WTC11 (cell line): ENCODE results near the gene PET100. TPM values are rescaled to one million over a fixed set of nuclear protein-coding genes. Genes with fewer than 3 reads are reported as not detected.

Experiments
- ATF1 ChIP-seq: sonication (generic); formaldehyde crosslinking; IDR thresholded peaks from 2 replicates; pipeline ENCODE4 v1.8.1; 2023; ENCODE audit warnings: mild to moderate bottlenecking, moderate library complexity, missing genetic modification reagents
- FOXP1 ChIP-seq: sonication (generic); formaldehyde crosslinking; IDR thresholded peaks from 2 replicates; pipeline ENCODE4 v1.8.0; 2022; ENCODE audit warnings: missing genetic modification reagents, mild to moderate bottlenecking, moderate library complexity, borderline replicate concordance
- total RNA-seq: library from RNA; stranded (reverse); gene quantifications from 3 replicates; pipeline ENCODE4 v1.2.3, GENCODE V29; 2021
- TF ChIP-seq, protein P1 (sequence below): sonication (generic); formaldehyde crosslinking; IDR thresholded peaks from 2 replicates; pipeline ENCODE4 v1.8.1; 2022; ENCODE audit warnings: missing genetic modification reagents, borderline replicate concordance
- TF ChIP-seq, protein P2 (sequence below): sonication (generic); formaldehyde crosslinking; IDR thresholded peaks from 2 replicates; pipeline ENCODE4 v1.8.1; 2022; ENCODE audit warnings: low read depth, missing genetic modification reagents, borderline replicate concordance
- TF ChIP-seq, protein P3 (sequence below): sonication (generic); formaldehyde crosslinking; IDR thresholded peaks from 2 replicates; pipeline ENCODE4 v1.8.1; 2023; ENCODE audit warnings: mild to moderate bottlenecking, missing genetic modification reagents, borderline replicate concordance
- TF ChIP-seq, protein P4 (sequence below): sonication (generic); formaldehyde crosslinking; IDR thresholded peaks from 2 replicates; pipeline ENCODE4 v1.8.0; 2023; ENCODE audit warnings: missing genetic modification reagents, mild to moderate bottlenecking, borderline replicate concordance
- TF ChIP-seq, protein P5 (sequence below): fragments of 250-450 bp; sonication (Bioruptor Pico); IDR thresholded peaks from 2 replicates; pipeline ENCODE4 v1.9.0; 2021; ENCODE audit warnings: mild to moderate bottlenecking, borderline replicate concordance
- TF ChIP-seq, protein P6 (sequence below): fragments of 200-600 bp; IDR thresholded peaks from 2 replicates; pipeline ENCODE4 v1.8.0; 2022; ENCODE audit warnings: antibody characterized with exemption

The PET100 gene
- total RNA-seq, 1 experiment from 2014 or later = 111 TPM

DNA sequence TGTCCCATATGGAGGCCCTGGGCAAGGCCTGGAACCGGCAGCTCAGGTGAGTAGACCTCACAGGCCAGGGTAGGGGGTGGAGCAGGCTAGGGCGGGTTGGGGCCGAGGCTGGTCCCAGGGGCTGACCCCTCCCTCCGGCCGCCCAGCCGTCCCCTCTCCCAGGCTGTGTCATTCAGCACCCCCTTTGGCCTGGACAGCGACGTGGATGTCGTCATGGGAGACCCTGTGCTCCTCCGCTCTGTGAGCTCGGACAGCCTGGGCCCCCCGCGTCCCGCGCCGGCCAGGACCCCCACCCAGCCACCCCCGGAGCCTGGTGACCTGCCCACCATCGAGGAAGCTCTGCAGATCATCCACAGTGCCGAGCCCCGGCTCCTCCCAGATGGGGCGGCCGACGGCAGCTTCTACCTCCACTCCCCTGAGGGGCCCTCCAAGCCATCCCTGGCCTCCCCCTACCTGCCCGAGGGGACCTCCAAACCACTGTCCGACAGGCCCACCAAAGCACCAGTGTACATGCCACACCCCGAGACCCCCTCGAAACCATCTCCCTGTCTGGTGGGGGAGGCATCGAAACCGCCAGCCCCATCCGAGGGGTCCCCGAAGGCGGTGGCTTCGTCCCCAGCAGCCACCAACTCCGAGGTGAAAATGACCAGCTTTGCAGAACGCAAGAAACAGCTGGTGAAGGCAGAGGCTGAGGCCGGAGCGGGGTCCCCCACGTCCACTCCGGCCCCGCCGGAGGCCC is 17.9 kb upstream of the PET100 start (continued):
- TF ChIP-seq, protein P1, sequence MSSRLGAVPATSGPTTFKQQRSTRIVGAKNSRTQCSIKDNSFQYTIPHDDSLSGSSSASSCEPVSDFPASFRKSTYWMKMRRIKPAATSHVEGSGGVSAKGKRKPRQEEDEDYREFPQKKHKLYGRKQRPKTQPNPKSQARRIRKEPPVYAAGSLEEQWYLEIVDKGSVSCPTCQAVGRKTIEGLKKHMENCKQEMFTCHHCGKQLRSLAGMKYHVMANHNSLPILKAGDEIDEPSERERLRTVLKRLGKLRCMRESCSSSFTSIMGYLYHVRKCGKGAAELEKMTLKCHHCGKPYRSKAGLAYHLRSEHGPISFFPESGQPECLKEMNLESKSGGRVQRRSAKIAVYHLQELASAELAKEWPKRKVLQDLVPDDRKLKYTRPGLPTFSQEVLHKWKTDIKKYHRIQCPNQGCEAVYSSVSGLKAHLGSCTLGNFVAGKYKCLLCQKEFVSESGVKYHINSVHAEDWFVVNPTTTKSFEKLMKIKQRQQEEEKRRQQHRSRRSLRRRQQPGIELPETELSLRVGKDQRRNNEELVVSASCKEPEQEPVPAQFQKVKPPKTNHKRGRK (CRISPR knock-in tag) = no peak
- TF ChIP-seq FOXP1 (CRISPR knock-in tag) = no peak
- TF ChIP-seq ATF1 (CRISPR knock-in tag) = no peak
- TF ChIP-seq, protein P2, sequence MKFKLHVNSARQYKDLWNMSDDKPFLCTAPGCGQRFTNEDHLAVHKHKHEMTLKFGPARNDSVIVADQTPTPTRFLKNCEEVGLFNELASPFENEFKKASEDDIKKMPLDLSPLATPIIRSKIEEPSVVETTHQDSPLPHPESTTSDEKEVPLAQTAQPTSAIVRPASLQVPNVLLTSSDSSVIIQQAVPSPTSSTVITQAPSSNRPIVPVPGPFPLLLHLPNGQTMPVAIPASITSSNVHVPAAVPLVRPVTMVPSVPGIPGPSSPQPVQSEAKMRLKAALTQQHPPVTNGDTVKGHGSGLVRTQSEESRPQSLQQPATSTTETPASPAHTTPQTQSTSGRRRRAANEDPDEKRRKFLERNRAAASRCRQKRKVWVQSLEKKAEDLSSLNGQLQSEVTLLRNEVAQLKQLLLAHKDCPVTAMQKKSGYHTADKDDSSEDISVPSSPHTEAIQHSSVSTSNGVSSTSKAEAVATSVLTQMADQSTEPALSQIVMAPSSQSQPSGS (CRISPR knock-in tag) = no peak
- TF ChIP-seq, protein P3, sequence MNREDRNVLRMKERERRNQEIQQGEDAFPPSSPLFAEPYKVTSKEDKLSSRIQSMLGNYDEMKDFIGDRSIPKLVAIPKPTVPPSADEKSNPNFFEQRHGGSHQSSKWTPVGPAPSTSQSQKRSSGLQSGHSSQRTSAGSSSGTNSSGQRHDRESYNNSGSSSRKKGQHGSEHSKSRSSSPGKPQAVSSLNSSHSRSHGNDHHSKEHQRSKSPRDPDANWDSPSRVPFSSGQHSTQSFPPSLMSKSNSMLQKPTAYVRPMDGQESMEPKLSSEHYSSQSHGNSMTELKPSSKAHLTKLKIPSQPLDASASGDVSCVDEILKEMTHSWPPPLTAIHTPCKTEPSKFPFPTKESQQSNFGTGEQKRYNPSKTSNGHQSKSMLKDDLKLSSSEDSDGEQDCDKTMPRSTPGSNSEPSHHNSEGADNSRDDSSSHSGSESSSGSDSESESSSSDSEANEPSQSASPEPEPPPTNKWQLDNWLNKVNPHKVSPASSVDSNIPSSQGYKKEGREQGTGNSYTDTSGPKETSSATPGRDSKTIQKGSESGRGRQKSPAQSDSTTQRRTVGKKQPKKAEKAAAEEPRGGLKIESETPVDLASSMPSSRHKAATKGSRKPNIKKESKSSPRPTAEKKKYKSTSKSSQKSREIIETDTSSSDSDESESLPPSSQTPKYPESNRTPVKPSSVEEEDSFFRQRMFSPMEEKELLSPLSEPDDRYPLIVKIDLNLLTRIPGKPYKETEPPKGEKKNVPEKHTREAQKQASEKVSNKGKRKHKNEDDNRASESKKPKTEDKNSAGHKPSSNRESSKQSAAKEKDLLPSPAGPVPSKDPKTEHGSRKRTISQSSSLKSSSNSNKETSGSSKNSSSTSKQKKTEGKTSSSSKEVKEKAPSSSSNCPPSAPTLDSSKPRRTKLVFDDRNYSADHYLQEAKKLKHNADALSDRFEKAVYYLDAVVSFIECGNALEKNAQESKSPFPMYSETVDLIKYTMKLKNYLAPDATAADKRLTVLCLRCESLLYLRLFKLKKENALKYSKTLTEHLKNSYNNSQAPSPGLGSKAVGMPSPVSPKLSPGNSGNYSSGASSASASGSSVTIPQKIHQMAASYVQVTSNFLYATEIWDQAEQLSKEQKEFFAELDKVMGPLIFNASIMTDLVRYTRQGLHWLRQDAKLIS (CRISPR knock-in tag) = no peak
- TF ChIP-seq, protein P4, sequence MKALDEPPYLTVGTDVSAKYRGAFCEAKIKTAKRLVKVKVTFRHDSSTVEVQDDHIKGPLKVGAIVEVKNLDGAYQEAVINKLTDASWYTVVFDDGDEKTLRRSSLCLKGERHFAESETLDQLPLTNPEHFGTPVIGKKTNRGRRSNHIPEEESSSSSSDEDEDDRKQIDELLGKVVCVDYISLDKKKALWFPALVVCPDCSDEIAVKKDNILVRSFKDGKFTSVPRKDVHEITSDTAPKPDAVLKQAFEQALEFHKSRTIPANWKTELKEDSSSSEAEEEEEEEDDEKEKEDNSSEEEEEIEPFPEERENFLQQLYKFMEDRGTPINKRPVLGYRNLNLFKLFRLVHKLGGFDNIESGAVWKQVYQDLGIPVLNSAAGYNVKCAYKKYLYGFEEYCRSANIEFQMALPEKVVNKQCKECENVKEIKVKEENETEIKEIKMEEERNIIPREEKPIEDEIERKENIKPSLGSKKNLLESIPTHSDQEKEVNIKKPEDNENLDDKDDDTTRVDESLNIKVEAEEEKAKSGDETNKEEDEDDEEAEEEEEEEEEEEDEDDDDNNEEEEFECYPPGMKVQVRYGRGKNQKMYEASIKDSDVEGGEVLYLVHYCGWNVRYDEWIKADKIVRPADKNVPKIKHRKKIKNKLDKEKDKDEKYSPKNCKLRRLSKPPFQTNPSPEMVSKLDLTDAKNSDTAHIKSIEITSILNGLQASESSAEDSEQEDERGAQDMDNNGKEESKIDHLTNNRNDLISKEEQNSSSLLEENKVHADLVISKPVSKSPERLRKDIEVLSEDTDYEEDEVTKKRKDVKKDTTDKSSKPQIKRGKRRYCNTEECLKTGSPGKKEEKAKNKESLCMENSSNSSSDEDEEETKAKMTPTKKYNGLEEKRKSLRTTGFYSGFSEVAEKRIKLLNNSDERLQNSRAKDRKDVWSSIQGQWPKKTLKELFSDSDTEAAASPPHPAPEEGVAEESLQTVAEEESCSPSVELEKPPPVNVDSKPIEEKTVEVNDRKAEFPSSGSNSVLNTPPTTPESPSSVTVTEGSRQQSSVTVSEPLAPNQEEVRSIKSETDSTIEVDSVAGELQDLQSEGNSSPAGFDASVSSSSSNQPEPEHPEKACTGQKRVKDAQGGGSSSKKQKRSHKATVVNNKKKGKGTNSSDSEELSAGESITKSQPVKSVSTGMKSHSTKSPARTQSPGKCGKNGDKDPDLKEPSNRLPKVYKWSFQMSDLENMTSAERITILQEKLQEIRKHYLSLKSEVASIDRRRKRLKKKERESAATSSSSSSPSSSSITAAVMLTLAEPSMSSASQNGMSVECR = no peak
- TF ChIP-seq, protein P5, sequence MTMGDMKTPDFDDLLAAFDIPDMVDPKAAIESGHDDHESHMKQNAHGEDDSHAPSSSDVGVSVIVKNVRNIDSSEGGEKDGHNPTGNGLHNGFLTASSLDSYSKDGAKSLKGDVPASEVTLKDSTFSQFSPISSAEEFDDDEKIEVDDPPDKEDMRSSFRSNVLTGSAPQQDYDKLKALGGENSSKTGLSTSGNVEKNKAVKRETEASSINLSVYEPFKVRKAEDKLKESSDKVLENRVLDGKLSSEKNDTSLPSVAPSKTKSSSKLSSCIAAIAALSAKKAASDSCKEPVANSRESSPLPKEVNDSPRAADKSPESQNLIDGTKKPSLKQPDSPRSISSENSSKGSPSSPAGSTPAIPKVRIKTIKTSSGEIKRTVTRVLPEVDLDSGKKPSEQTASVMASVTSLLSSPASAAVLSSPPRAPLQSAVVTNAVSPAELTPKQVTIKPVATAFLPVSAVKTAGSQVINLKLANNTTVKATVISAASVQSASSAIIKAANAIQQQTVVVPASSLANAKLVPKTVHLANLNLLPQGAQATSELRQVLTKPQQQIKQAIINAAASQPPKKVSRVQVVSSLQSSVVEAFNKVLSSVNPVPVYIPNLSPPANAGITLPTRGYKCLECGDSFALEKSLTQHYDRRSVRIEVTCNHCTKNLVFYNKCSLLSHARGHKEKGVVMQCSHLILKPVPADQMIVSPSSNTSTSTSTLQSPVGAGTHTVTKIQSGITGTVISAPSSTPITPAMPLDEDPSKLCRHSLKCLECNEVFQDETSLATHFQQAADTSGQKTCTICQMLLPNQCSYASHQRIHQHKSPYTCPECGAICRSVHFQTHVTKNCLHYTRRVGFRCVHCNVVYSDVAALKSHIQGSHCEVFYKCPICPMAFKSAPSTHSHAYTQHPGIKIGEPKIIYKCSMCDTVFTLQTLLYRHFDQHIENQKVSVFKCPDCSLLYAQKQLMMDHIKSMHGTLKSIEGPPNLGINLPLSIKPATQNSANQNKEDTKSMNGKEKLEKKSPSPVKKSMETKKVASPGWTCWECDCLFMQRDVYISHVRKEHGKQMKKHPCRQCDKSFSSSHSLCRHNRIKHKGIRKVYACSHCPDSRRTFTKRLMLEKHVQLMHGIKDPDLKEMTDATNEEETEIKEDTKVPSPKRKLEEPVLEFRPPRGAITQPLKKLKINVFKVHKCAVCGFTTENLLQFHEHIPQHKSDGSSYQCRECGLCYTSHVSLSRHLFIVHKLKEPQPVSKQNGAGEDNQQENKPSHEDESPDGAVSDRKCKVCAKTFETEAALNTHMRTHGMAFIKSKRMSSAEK = no peak
- TF ChIP-seq, protein P6, sequence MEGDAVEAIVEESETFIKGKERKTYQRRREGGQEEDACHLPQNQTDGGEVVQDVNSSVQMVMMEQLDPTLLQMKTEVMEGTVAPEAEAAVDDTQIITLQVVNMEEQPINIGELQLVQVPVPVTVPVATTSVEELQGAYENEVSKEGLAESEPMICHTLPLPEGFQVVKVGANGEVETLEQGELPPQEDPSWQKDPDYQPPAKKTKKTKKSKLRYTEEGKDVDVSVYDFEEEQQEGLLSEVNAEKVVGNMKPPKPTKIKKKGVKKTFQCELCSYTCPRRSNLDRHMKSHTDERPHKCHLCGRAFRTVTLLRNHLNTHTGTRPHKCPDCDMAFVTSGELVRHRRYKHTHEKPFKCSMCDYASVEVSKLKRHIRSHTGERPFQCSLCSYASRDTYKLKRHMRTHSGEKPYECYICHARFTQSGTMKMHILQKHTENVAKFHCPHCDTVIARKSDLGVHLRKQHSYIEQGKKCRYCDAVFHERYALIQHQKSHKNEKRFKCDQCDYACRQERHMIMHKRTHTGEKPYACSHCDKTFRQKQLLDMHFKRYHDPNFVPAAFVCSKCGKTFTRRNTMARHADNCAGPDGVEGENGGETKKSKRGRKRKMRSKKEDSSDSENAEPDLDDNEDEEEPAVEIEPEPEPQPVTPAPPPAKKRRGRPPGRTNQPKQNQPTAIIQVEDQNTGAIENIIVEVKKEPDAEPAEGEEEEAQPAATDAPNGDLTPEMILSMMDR = no peak
